Neural progenitor cell (in vitro differentiated cells): Measurements from ENCODE around the gene DUSP8. TPM values are rescaled to one million over a fixed set of nuclear protein-coding genes. Genes with fewer than 3 reads are reported as not detected.

ENCODE experiments used
- DNase-seq: peaks from one replicate; pipeline ENCODE4 v3.0.0-alpha.2; 2016; ENCODE audit warnings: low spot score
- H2AFZ ChIP-seq: fragments of 200-600 bp; sonication (generic); replicated peaks from 2 replicates; pipeline ENCODE4 v1.6.1; 2016; ENCODE audit warnings: antibody characterized with exemption
- H3F3A ChIP-seq: fragments of 200-600 bp; sonication (generic); 2 replicates; pipeline ENCODE4 v1.6.1; 2016; ENCODE audit warnings: antibody characterized with exemption, low read depth
- H3K27ac ChIP-seq: fragments of 200-600 bp; sonication (generic); 2 replicates; pipeline ENCODE4 v1.5.1; 2016; ENCODE audit warnings: mild to moderate bottlenecking
- H3K27me3 ChIP-seq: fragments of 200-600 bp; sonication (generic); 2 replicates; pipeline ENCODE4 v1.6.1; 2016; ENCODE audit warnings: mild to moderate bottlenecking, moderate library complexity
- H3K36me3 ChIP-seq: fragments of 200-600 bp; sonication (generic); 2 replicates; pipeline ENCODE4 v1.5.1; 2016
- H3K4me1 ChIP-seq: fragments of 200-600 bp; sonication (generic); 2 replicates; pipeline ENCODE4 v1.6.1; 2016; ENCODE audit warnings: mixed run types
- H3K4me2 ChIP-seq: fragments of 200-600 bp; sonication (generic); 2 replicates; pipeline ENCODE4 v1.6.1; 2016
- H3K4me3 ChIP-seq: fragments of 200-600 bp; sonication (generic); 2 replicates; pipeline ENCODE4 v1.5.1; 2016
- H3K79me2 ChIP-seq: fragments of 200-600 bp; sonication (generic); 2 replicates; pipeline ENCODE4 v1.6.1; 2016; ENCODE audit warnings: low read depth
- H3K9ac ChIP-seq: fragments of 200-600 bp; sonication (generic); 2 replicates; pipeline ENCODE4 v1.6.1; 2016
- H3K9me3 ChIP-seq: fragments of 200-600 bp; sonication (generic); 2 replicates; pipeline ENCODE4 v1.5.1; 2016; ENCODE audit warnings: low read depth
- H4K20me1 ChIP-seq: fragments of 200-600 bp; sonication (generic); 2 replicates; pipeline ENCODE4 v1.6.1; 2016; ENCODE audit warnings: low read depth
- H3K27ac Mint-ChIP-seq: 3 replicates; pipeline ENCODE4 v1.8.0; 2021; ENCODE audit warnings: mixed read lengths
- H3K27me3 Mint-ChIP-seq: 2 replicates; pipeline ENCODE4 v1.8.0; 2022; ENCODE audit warnings: low read depth, mild to moderate bottlenecking, inconsistent platforms, moderate library complexity, mixed read lengths; ENCODE audit not compliant: insufficient read depth
- H3K36me3 Mint-ChIP-seq: 3 replicates; pipeline ENCODE4 v1.8.0; 2021; ENCODE audit warnings: mixed read lengths
- H3K4me1 Mint-ChIP-seq: 3 replicates; pipeline ENCODE4 v1.8.0; 2021; ENCODE audit warnings: mixed read lengths
- H3K4me3 Mint-ChIP-seq: 3 replicates; pipeline ENCODE4 v1.8.0; 2021; ENCODE audit warnings: mild to moderate bottlenecking, moderate library complexity, mixed read lengths
- H3K9me3 Mint-ChIP-seq: 3 replicates; pipeline ENCODE4 v1.8.0; 2020; ENCODE audit warnings: mixed read lengths
- EZH2 ChIP-seq: fragments of 200-600 bp; sonication (generic); IDR thresholded peaks from 2 replicates; pipeline ENCODE4 v1.6.1; 2017; ENCODE audit warnings: antibody characterized with exemption, mild to moderate bottlenecking, moderate library complexity
- EZH2phosphoT487 ChIP-seq: fragments of 200-600 bp; sonication (generic); IDR thresholded peaks from 2 replicates; pipeline ENCODE4 v1.6.1; 2017; ENCODE audit warnings: antibody characterized with exemption
- total RNA-seq: library from RNA; depleted of rRNA; stranded (reverse); fragments of >200 nt; gene quantifications from 2 replicates; pipeline ENCODE4 v1.2.3, GENCODE V29; 2015; ENCODE audit warnings: low replicate concordance
- TF ChIP-seq, protein P1 (sequence below): fragments of 200-600 bp; sonication (generic); IDR thresholded peaks from 2 replicates; pipeline ENCODE4 v1.5.1; 2017; ENCODE audit warnings: antibody characterized with exemption, mild to moderate bottlenecking

Gene DUSP8
- total RNA-seq, 1 donor from 2014 or later = 0.09 TPM

DNA sequence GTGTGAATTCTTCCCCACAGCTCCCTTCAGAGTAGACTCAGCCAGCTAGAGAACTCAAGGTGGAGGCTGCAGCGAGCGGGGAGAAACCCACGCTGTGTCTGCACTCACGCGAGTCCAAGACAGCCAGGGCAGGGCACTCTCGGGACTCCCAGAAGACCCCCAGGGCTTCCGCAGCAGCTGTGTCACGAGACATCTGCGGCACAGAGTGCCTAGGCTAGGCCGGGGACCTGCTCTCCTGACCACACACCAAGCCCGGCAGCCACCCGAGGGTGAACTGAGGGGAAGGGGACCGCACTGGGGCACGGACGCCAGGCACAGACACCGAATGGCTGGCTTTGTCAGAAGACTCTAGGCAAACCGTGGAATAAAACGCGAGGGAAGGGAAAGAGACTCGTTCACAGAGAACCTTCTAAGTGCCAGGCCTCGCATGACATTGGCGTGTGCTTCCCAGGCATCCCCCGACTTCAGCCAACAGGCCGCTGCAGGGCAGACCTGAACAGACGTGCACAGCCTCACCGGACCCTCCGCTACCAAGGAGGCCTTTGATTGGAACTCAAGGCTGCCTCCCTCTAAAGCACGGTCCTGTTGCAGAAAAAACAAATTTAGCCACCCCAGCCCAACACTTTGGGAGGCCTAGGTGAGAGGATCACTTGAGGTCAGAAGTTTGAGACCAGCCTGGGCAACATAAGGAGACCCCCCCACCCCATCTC, 67.3 kb downstream of the DUSP8 start:
- H3K27ac Mint-ChIP-seq = no peak overlapping the region
- H3K27ac ChIP-seq = no peak overlapping the region
- H3K36me3 ChIP-seq = no peaks in the 10 kb centered on the region
- H3K79me2 ChIP-seq = peaks cover 26% of the 10 kb centered on the region
- H3K4me3 ChIP-seq = no peak overlapping the region
- no peak overlapping the region for H3K9ac ChIP-seq
- no peak overlapping the region for H3K4me3 Mint-ChIP-seq
- no peaks in the 10 kb centered on the region for H3K36me3 Mint-ChIP-seq
- H3K9me3 Mint-ChIP-seq = no peaks in the 10 kb centered on the region
- H3K27me3 ChIP-seq = no peaks in the 10 kb centered on the region
- TF ChIP-seq EZH2phosphoT487 = no peak
- TF ChIP-seq, protein P1, sequence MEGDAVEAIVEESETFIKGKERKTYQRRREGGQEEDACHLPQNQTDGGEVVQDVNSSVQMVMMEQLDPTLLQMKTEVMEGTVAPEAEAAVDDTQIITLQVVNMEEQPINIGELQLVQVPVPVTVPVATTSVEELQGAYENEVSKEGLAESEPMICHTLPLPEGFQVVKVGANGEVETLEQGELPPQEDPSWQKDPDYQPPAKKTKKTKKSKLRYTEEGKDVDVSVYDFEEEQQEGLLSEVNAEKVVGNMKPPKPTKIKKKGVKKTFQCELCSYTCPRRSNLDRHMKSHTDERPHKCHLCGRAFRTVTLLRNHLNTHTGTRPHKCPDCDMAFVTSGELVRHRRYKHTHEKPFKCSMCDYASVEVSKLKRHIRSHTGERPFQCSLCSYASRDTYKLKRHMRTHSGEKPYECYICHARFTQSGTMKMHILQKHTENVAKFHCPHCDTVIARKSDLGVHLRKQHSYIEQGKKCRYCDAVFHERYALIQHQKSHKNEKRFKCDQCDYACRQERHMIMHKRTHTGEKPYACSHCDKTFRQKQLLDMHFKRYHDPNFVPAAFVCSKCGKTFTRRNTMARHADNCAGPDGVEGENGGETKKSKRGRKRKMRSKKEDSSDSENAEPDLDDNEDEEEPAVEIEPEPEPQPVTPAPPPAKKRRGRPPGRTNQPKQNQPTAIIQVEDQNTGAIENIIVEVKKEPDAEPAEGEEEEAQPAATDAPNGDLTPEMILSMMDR = no peak
- peaks cover 55% of the 10 kb centered on the region for H4K20me1 ChIP-seq
- peaks cover 2% of the 10 kb centered on the region for H3K27me3 Mint-ChIP-seq
- no peak overlapping the region for H2AFZ ChIP-seq
- H3K4me1 Mint-ChIP-seq = peaks cover 21% of the 10 kb centered on the region
- H3K4me2 ChIP-seq = no peak overlapping the region
- DNase-seq = no peak
- H3K9me3 ChIP-seq = no peaks in the 10 kb centered on the region
- H3K4me1 ChIP-seq = peaks cover 13% of the 10 kb centered on the region
- no peaks in the 10 kb centered on the region for H3F3A ChIP-seq

DNA sequence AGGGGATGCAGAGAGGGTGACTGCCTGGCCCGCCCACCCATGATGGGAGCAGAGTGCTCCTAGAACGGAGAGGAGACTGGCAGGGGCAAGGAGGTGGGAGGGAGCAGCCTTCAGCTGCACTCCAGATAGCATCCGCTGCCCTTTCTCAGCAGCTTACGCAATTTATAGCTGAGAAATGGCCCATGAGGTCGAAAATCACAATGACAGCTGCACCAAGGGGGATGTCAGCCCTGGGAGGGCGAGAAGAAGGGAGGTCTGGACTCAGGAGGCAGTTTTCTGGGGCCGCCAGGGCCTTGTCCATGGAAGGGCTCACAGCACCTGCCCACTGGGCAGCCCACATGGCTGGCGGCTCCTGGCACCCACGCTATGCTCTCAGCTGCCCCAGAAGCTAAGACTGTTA, 67.9 kb downstream of the DUSP8 start:
- no peak overlapping the region for H3K4me3 Mint-ChIP-seq
- no peaks in the 10 kb centered on the region for H3K9me3 Mint-ChIP-seq
- Histone ChIP-seq H3K4me2 (no peak overlapping the region), H3F3A (no peaks in the 10 kb centered on the region), H4K20me1 (peaks cover 49% of the 10 kb centered on the region), H3K4me3 (no peak overlapping the region), H3K79me2 (peaks cover 20% of the 10 kb centered on the region), H2AFZ (no peak overlapping the region), H3K27ac (no peak overlapping the region), H3K9me3 (no peaks in the 10 kb centered on the region), H3K36me3 (no peaks in the 10 kb centered on the region), H3K9ac (no peak overlapping the region), H3K27me3 (no peaks in the 10 kb centered on the region), H3K4me1 (peaks cover 13% of the 10 kb centered on the region)
- peaks cover 2% of the 10 kb centered on the region for H3K27me3 Mint-ChIP-seq
- no peak overlapping the region for H3K27ac Mint-ChIP-seq
- H3K4me1 Mint-ChIP-seq = peaks cover 15% of the 10 kb centered on the region
- DNase-seq = no peak
- TF ChIP-seq EZH2phosphoT487 = no peak
- no peak for TF ChIP-seq EZH2
- TF ChIP-seq, protein P1 = no peak
- peaks cover 1% of the 10 kb centered on the region for H3K36me3 Mint-ChIP-seq

Other genes with a start within 250 kb of the DUSP8 start
- 8.2 and 13.8 TPM in 2 replicates for gene BRSK2, start 182.3 kb downstream of the DUSP8 start, total RNA-seq
- 8.0 and 17.6 TPM in 2 replicates for gene MOB2, start 85.5 kb downstream of the DUSP8 start, total RNA-seq
- not detected in 2 replicates for gene KRTAP5-1, start 13.0 kb upstream of the DUSP8 start, total RNA-seq
- gene KRTAP5-2, start 26.0 kb upstream of the DUSP8 start, total RNA-seq = not detected in 2 replicates
- not detected in 2 replicates for gene KRTAP5-3, start 36.2 kb upstream of the DUSP8 start, total RNA-seq
- not detected in 2 replicates for gene KRTAP5-4, start 49.9 kb upstream of the DUSP8 start, total RNA-seq
- not detected in 2 replicates for gene KRTAP5-5, start 57.5 kb upstream of the DUSP8 start, total RNA-seq
- gene KRTAP5-6, start 124.9 kb upstream of the DUSP8 start, total RNA-seq = not detected in 2 replicates
- 0.34 TPM in 1 of 2 replicates, not detected in the other for gene IFITM10, start 178.3 kb upstream of the DUSP8 start, total RNA-seq
- gene CTSD, start 191.7 kb upstream of the DUSP8 start, total RNA-seq = 38.2 and 94.6 TPM in 2 replicates